Measurements from ENCODE around the gene SMARCD3.

DNA sequence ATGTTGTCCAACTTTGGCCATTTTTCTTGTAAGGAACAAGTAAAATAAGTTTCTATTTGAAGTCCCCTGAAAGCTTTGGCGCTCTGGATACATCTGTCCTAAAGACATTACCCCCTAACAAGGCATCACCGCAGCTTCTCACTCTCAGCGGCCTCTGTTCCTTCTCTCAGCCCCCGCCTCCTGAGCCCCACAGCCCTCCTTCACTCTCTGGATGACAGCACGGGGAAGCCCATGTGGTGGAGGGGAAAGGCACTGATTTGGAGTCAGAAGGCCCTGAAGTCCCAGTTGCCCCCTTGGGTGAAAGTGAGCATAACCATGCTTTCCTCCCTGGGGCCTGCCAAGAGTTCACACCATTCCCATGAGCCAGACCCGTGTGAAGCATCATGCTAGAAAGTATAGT is 42.8 kb downstream of the SMARCD3 start:
- TF ChIP-seq, protein P1, sequence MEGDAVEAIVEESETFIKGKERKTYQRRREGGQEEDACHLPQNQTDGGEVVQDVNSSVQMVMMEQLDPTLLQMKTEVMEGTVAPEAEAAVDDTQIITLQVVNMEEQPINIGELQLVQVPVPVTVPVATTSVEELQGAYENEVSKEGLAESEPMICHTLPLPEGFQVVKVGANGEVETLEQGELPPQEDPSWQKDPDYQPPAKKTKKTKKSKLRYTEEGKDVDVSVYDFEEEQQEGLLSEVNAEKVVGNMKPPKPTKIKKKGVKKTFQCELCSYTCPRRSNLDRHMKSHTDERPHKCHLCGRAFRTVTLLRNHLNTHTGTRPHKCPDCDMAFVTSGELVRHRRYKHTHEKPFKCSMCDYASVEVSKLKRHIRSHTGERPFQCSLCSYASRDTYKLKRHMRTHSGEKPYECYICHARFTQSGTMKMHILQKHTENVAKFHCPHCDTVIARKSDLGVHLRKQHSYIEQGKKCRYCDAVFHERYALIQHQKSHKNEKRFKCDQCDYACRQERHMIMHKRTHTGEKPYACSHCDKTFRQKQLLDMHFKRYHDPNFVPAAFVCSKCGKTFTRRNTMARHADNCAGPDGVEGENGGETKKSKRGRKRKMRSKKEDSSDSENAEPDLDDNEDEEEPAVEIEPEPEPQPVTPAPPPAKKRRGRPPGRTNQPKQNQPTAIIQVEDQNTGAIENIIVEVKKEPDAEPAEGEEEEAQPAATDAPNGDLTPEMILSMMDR (IDR thresholded peaks at IDR 0.05): no peak
- TF ChIP-seq POLR2A (IDR thresholded peaks at IDR 0.05) (no peak), POLR2AphosphoS5 (IDR thresholded peaks at IDR 0.05) (no peak)

Data from prostate gland (tissue), 2 donors.